H9 (cell line): ENCODE data around the gene TNXB. TPM values are rescaled to one million over a fixed set of nuclear protein-coding genes. Genes with fewer than 3 reads are reported as not detected.

ENCODE experiments used
- DNase-seq: peaks from one replicate; pipeline ENCODE4 v3.0.0-alpha.2; 2017
- H2AFZ ChIP-seq: one replicate; pipeline ENCODE4 v1.6.1; 2013; ENCODE audit warnings: mild to moderate bottlenecking, low read length, control low read depth, moderate library complexity
- H2AK5ac ChIP-seq: 2 replicates; pipeline ENCODE4 v1.6.1; 2013; ENCODE audit warnings: low read length, control low read depth, mixed read lengths; ENCODE audit not compliant: insufficient read length
- H2BK120ac ChIP-seq: one replicate; pipeline ENCODE4 v1.6.1; 2013; ENCODE audit warnings: low read depth, mild to moderate bottlenecking, low read length, control low read depth, inconsistent platforms; ENCODE audit not compliant: poor library complexity, severe bottlenecking
- H2BK12ac ChIP-seq: 2 replicates; pipeline ENCODE4 v1.6.1; 2013; ENCODE audit warnings: low read length, control low read depth, mixed read lengths, low read depth; ENCODE audit not compliant: insufficient read length
- H2BK15ac ChIP-seq: 2 replicates; pipeline ENCODE4 v1.6.1; 2013; ENCODE audit warnings: low read depth, low read length, control low read depth
- H2BK20ac ChIP-seq: one replicate; pipeline ENCODE4 v1.6.1; 2013; ENCODE audit warnings: low read depth, mild to moderate bottlenecking, low read length, control low read depth, inconsistent platforms; ENCODE audit not compliant: poor library complexity, severe bottlenecking
- H2BK5ac ChIP-seq: 2 replicates; pipeline ENCODE4 v1.6.1; 2013; ENCODE audit warnings: low read length, control low read depth, mixed read lengths; ENCODE audit not compliant: insufficient read length
- H3K14ac ChIP-seq: 2 replicates; pipeline ENCODE4 v1.6.1; 2013; ENCODE audit warnings: low read length, control low read depth; ENCODE audit not compliant: insufficient read depth
- H3K18ac ChIP-seq: 2 replicates; pipeline ENCODE4 v1.6.1; 2013; ENCODE audit warnings: low read depth, mild to moderate bottlenecking, mixed read lengths, low read length, control low read depth; ENCODE audit not compliant: insufficient read length
- H3K23ac ChIP-seq: 2 replicates; pipeline ENCODE4 v1.6.1; 2013; ENCODE audit warnings: low read length, control low read depth, mixed read lengths, low read depth; ENCODE audit not compliant: insufficient read length
- H3K23me2 ChIP-seq: 2 replicates; pipeline ENCODE4 v1.6.1; 2013; ENCODE audit warnings: low read depth, mild to moderate bottlenecking, mixed read lengths, low read length, control low read depth; ENCODE audit not compliant: insufficient read length, poor library complexity, severe bottlenecking
- H3K27ac ChIP-seq: 2 replicates; pipeline ENCODE4 v1.5.1; 2013; ENCODE audit warnings: low read length, control low read depth, mixed read lengths, low read depth; ENCODE audit not compliant: insufficient read length
- H3K27me3 ChIP-seq: 2 replicates; pipeline ENCODE4 v1.6.1; 2013; ENCODE audit warnings: low read length, control low read depth, inconsistent platforms; ENCODE audit not compliant: insufficient read depth
- H3K4ac ChIP-seq: 2 replicates; pipeline ENCODE4 v1.6.1; 2013; ENCODE audit warnings: low read depth, mild to moderate bottlenecking, control low read depth, inconsistent platforms, low read length, moderate library complexity
- H3K4me1 ChIP-seq: 2 replicates; pipeline ENCODE4 v1.6.1; 2013; ENCODE audit warnings: low read length, control low read depth, inconsistent platforms; ENCODE audit not compliant: insufficient read depth
- H3K4me2 ChIP-seq: 2 replicates; pipeline ENCODE4 v1.6.1; 2013; ENCODE audit warnings: low read length, control low read depth, mixed read lengths; ENCODE audit not compliant: insufficient read length, insufficient read depth
- H3K56ac ChIP-seq: 2 replicates; pipeline ENCODE4 v1.6.1; 2013; ENCODE audit warnings: low read depth, mild to moderate bottlenecking, mixed read lengths, low read length, control low read depth; ENCODE audit not compliant: insufficient read length
- H3K79me1 ChIP-seq: 2 replicates; pipeline ENCODE4 v1.6.1; 2013; ENCODE audit warnings: low read depth, mild to moderate bottlenecking, moderate library complexity, low read length, control low read depth, inconsistent platforms; ENCODE audit not compliant: insufficient read depth, poor library complexity, severe bottlenecking
- H3K79me2 ChIP-seq: 2 replicates; pipeline ENCODE4 v1.6.1; 2013; ENCODE audit warnings: low read length, control low read depth, inconsistent platforms; ENCODE audit not compliant: insufficient read depth
- H3K9ac ChIP-seq: 2 replicates; pipeline ENCODE4 v1.6.1; 2013; ENCODE audit warnings: low read length, control low read depth, mixed read lengths; ENCODE audit not compliant: insufficient read length; ENCODE audit errors: extremely low read depth
- H3K9me3 ChIP-seq: one replicate; pipeline ENCODE4 v1.6.1; 2013; ENCODE audit warnings: low read depth, low read length, inconsistent platforms; ENCODE audit not compliant: control insufficient read depth
- H3T11ph ChIP-seq: one replicate; pipeline ENCODE4 v1.6.1; 2013; ENCODE audit warnings: mild to moderate bottlenecking, low read length, control low read depth, inconsistent platforms
- H4K20me1 ChIP-seq: one replicate; pipeline ENCODE4 v1.6.1; 2013; ENCODE audit not compliant: control insufficient read depth, insufficient read length, insufficient read depth
- H4K5ac ChIP-seq: 2 replicates; pipeline ENCODE4 v1.6.1; 2013; ENCODE audit warnings: low read depth, mild to moderate bottlenecking, mixed read lengths, low read length, control low read depth; ENCODE audit not compliant: insufficient read length
- H4K8ac ChIP-seq: replicated peaks from 2 replicates; pipeline ENCODE4 v1.6.1; 2013; ENCODE audit warnings: low read length, control low read depth, mixed read lengths, low read depth; ENCODE audit not compliant: insufficient read length
- H4K91ac ChIP-seq: 2 replicates; pipeline ENCODE4 v1.6.1; 2013; ENCODE audit warnings: low read depth, mild to moderate bottlenecking, moderate library complexity, mixed read lengths, low read length, control low read depth; ENCODE audit not compliant: insufficient read length
- H3K27ac Mint-ChIP-seq, 3 experiments: 2 replicates in 2 of 3; 3 replicates in 1 of 3; pipeline ENCODE4 v1.8.0; 2020 to 2021; ENCODE audit warnings: mixed read lengths in 3 of 3, mild to moderate bottlenecking in 1 of 3, moderate library complexity in 1 of 3
- H3K27me3 Mint-ChIP-seq: 2 replicates; pipeline ENCODE4 v1.8.0; 2021; ENCODE audit warnings: low read depth, mild to moderate bottlenecking, moderate library complexity, mixed read lengths
- H3K36me3 Mint-ChIP-seq, 3 experiments: 2 replicates in 2 of 3; 3 replicates in 1 of 3; pipeline ENCODE4 v1.8.0; 2020 to 2021; ENCODE audit warnings: low read depth in 3 of 3, mixed read lengths in 3 of 3; ENCODE audit not compliant: insufficient read depth in 1 of 3
- H3K4me1 Mint-ChIP-seq, 2 experiments: 2 replicates each; pipeline ENCODE4 v1.8.0; 2020; ENCODE audit warnings: mixed read lengths in 2 of 2
- H3K4me3 Mint-ChIP-seq, 2 experiments: 2 replicates in 1 of 2; 3 replicates in 1 of 2; pipeline ENCODE4 v1.8.0; 2020 to 2021; ENCODE audit warnings: mild to moderate bottlenecking in 2 of 2, mixed read lengths in 2 of 2, moderate library complexity in 1 of 2
- H3K9me3 Mint-ChIP-seq, 2 experiments: 2 replicates in 1 of 2; 3 replicates in 1 of 2; pipeline ENCODE4 v1.8.0; 2020; ENCODE audit warnings: mild to moderate bottlenecking in 2 of 2, mixed read lengths in 2 of 2, moderate library complexity in 1 of 2
- CTCF ChIP-seq: fragments of 200-600 bp; sonication (generic); conservative IDR thresholded peaks from 3 replicates; pipeline ENCODE4 v1.8.0; 2021; ENCODE audit warnings: antibody characterized with exemption, mild to moderate bottlenecking
- WGBS: extraction: QIAGEN DNeasy Blood & Tissue Kit; methylation state at CpG from one replicate; pipeline ENCODE4 v1.1.7; 2013; ENCODE audit warnings: missing lambda C conversion rate, low lambda C conversion rate, mixed read lengths; ENCODE audit not compliant: insufficient read length; ENCODE audit errors: extremely low coverage; 5-methylcytosine and 5-hydroxymethylcytosine counted together
- total RNA-seq: library from RNA; stranded (reverse); gene quantifications from 2 replicates; pipeline ENCODE4 v1.2.1, GENCODE V29; 2021

TNXB gene
- total RNA-seq, 1 experiment from 2014 or later = 5.0 TPM

GRCh38 chr6:32085759-32086459 is 23.2 kb downstream of the TNXB start:
- Histone ChIP-seq H3K27ac (no peak overlapping the region), H2BK12ac (no peak overlapping the region), H4K8ac (no peak overlapping the region), H3K23me2 (peaks cover 3% of the 10 kb centered on the region), H3K9ac (no peak overlapping the region), H2BK120ac (no peak overlapping the region), H2BK5ac (no peak overlapping the region), H4K20me1 (no peaks in the 10 kb centered on the region), H3K23ac (no peak overlapping the region), H3K79me1 (no peaks in the 10 kb centered on the region), H4K5ac (no peak overlapping the region), H3K9me3 (no peaks in the 10 kb centered on the region), H3K14ac (no peak overlapping the region), H3K18ac (no peak overlapping the region), H3K4me1 (no peaks in the 10 kb centered on the region), H2BK15ac (no peak overlapping the region), H2AK5ac (no peak overlapping the region), H3K56ac (no peak overlapping the region), H3T11ph (no peak overlapping the region), H2AFZ (no peak overlapping the region), H4K91ac (no peak overlapping the region), H2BK20ac (no peak overlapping the region), H3K27me3 (no peaks in the 10 kb centered on the region; the same call in 1 of the 2 replicates), H3K4ac (no peak overlapping the region), H3K4me2 (no peak overlapping the region), H3K79me2 (no peaks in the 10 kb centered on the region)
- Mint-ChIP-seq H3K27me3 (peaks cover 29% of the 10 kb centered on the region), H3K9me3 (no peaks in the 10 kb centered on the region), H3K36me3 (no peaks in the 10 kb centered on the region; a peak in 1 of 7 replicates), H3K4me1 (peaks cover 12 to 25% of the 10 kb centered on the region in 2 experiments), H3K27ac (no peak overlapping the region), H3K4me3 (peak overlapping the region; percentile 8 to 35; a peak in 1 of 5 replicates)
- no peak for DNase-seq
- no CpG with 5 or more reads among the region's 17 CpGs for WGBS
- TF ChIP-seq CTCF = 0 out of 3 replicates have a peak, but pooled peaks have one; percentile 10
